ENCODE measurements around the gene MAJIN.

- TF ChIP-seq, protein P1, sequence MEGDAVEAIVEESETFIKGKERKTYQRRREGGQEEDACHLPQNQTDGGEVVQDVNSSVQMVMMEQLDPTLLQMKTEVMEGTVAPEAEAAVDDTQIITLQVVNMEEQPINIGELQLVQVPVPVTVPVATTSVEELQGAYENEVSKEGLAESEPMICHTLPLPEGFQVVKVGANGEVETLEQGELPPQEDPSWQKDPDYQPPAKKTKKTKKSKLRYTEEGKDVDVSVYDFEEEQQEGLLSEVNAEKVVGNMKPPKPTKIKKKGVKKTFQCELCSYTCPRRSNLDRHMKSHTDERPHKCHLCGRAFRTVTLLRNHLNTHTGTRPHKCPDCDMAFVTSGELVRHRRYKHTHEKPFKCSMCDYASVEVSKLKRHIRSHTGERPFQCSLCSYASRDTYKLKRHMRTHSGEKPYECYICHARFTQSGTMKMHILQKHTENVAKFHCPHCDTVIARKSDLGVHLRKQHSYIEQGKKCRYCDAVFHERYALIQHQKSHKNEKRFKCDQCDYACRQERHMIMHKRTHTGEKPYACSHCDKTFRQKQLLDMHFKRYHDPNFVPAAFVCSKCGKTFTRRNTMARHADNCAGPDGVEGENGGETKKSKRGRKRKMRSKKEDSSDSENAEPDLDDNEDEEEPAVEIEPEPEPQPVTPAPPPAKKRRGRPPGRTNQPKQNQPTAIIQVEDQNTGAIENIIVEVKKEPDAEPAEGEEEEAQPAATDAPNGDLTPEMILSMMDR (IDR thresholded peaks at IDR 0.05; ENCODE audit: low read depth, low read length) = no peak
- TF ChIP-seq EZH2phosphoT487 (IDR thresholded peaks at IDR 0.05; ENCODE audit: low read depth) = no peak
Observed at GRCh38 chr11:64898076-64898445, 73.8 kb downstream of the MAJIN start.

All from OCI-LY3 (cell line).